Dedifferentiated amniotic fluid mesenchymal stem cell (primary cell): Measurements from ENCODE around the gene SLC16A12.
"Not testable (repeated sequence)": the region's sequence is repeated elsewhere in the genome, so short reads cannot be mapped to it uniquely, and the experiment has no call there.

ENCODE experiments used
- DNase-seq: peaks from one replicate; pipeline ENCODE4 v3.0.0-alpha.2; 2016; ENCODE audit errors: extremely low spot score

Gene SLC16A12

GRCh38 chr10:89391226-89391576, 144.2 kb downstream of the SLC16A12 start:
- not testable (repeated sequence) for DNase-seq

GRCh38 chr10:89390476-89391225, 144.7 kb downstream of the SLC16A12 start:
- DNase-seq, result no peak

GRCh38 chr10:89389254-89389653, 146.1 kb downstream of the SLC16A12 start:
- no peak for DNase-seq

- DNase-seq, result no peak
These were observed 146.6 kb downstream of the SLC16A12 start for GRCh38 chr10:89388806-89389205.

- no peak for DNase-seq
These were observed 150.7 kb downstream of the SLC16A12 start for GRCh38 chr10:89384474-89385340.

- DNase-seq, result no peak
These were observed 152.6 kb downstream of the SLC16A12 start for GRCh38 chr10:89382757-89383156.
